Measurements from ENCODE around the gene TMC7.

GRCh38 chr16:19094542-19095365 is 111.0 kb downstream of the TMC7 start:
- TF ChIP-seq, protein P1, sequence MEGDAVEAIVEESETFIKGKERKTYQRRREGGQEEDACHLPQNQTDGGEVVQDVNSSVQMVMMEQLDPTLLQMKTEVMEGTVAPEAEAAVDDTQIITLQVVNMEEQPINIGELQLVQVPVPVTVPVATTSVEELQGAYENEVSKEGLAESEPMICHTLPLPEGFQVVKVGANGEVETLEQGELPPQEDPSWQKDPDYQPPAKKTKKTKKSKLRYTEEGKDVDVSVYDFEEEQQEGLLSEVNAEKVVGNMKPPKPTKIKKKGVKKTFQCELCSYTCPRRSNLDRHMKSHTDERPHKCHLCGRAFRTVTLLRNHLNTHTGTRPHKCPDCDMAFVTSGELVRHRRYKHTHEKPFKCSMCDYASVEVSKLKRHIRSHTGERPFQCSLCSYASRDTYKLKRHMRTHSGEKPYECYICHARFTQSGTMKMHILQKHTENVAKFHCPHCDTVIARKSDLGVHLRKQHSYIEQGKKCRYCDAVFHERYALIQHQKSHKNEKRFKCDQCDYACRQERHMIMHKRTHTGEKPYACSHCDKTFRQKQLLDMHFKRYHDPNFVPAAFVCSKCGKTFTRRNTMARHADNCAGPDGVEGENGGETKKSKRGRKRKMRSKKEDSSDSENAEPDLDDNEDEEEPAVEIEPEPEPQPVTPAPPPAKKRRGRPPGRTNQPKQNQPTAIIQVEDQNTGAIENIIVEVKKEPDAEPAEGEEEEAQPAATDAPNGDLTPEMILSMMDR (conservative IDR thresholded peaks at IDR 0.05), result no peak; the same call in 1 of the 2 replicates
- no peak for TF ChIP-seq ZFX (IDR thresholded peaks at IDR 0.05)
